Measurements from ENCODE around the gene DNAAF5. TPM values are rescaled to one million over a fixed set of nuclear protein-coding genes. Genes with fewer than 3 reads are reported as not detected.
"Not testable (repeated sequence)": the region's sequence is repeated elsewhere in the genome, so short reads cannot be mapped to it uniquely, and the experiment has no call there.

Gene DNAAF5
- total and polyA plus RNA-seq, 2 of the 4 experiments (the other 2 are of a cell fraction) = 12.4 to 32.6 TPM

- H3K56ac ChIP-seq (ENCODE audit: extremely low read depth, insufficient read depth, low read length); H4K5ac ChIP-seq (ENCODE audit: low read depth, low read length); intact Hi-C loops (cut with micrococcal nuclease); H4K8ac ChIP-seq (ENCODE audit: low read depth in 2 of 2, low read length in 2 of 2); H3K9me1 ChIP-seq (ENCODE audit: insufficient read depth, low read length); CTCF ChIA-PET; H3K27ac ChIP-seq (ENCODE audit: insufficient read depth, low read length); H3K9me3 ChIP-seq (ENCODE audit: control insufficient read depth, insufficient read depth, low read length); POLR2A ChIA-PET (ENCODE audit: unreplicated experiment); H2AK5ac ChIP-seq (ENCODE audit: low read depth, low read length); H4K20me1 ChIP-seq (ENCODE audit: insufficient read depth, low read length); ATAC-seq (ENCODE audit: low read depth); in situ Hi-C loops (cut with MboI; ENCODE audit: low sequenced_read_pairs); H3K23ac ChIP-seq (ENCODE audit: low read depth, low read length); H2BK5ac ChIP-seq (ENCODE audit: low read depth, low read length, poor library complexity, severe bottlenecking); H3K27me3 ChIP-seq (ENCODE audit: control insufficient read depth, insufficient read depth, low read length); H2BK120ac ChIP-seq (ENCODE audit: low read depth, low read length); BruUV-seq (replicated peaks); H4K91ac ChIP-seq (ENCODE audit: insufficient read depth, low read depth, low read length); dilution Hi-C loops (cut with HindIII; ENCODE audit: low sequenced_read_pairs, unreplicated experiment); H2BK20ac ChIP-seq (ENCODE audit: low read depth, low read length); H2AK9ac ChIP-seq (replicated peaks; ENCODE audit: low read depth, low read length, poor library complexity); H3K4me3 ChIP-seq (ENCODE audit: insufficient read depth, low read depth, low read length); DNase-seq; H3K4me2 ChIP-seq (ENCODE audit: low read depth, low read length); H2BK15ac ChIP-seq (ENCODE audit: low read depth, low read length); H2AFZ ChIP-seq (replicated peaks; ENCODE audit: low read length, poor library complexity); H3K4me1 ChIP-seq (ENCODE audit: control insufficient read depth, insufficient read depth, low read length); H3K18ac ChIP-seq (ENCODE audit: low read depth, low read length); H3K9ac ChIP-seq (ENCODE audit: low read depth, low read length); H3K14ac ChIP-seq (replicated peaks; ENCODE audit: low read depth, low read length); H3K4ac ChIP-seq (ENCODE audit: low read depth, low read length): not testable (repeated sequence)
- WGBS, 2 experiments (ENCODE audit: extremely low coverage in 2 of 2, insufficient read length in 1 of 2) = 98% methylated on average over 29 of the region's 33 CpGs; no CpG with 5 or more reads in 1 of the 2 experiments
- H3K36me3 ChIP-seq (ENCODE audit: control insufficient read depth, insufficient read depth, low read length) = peaks cover 34% of the 10 kb centered on the region
- H3K79me1 ChIP-seq (ENCODE audit: low read depth in 1 of 2, low read length in 2 of 2) = peaks cover 14 to 26% of the 10 kb centered on the region in 2 experiments; a peak in 3 of 4 replicates
These were observed 25.8 kb downstream of the DNAAF5 start for GRCh38 chr7:752256-752655.
